GM19099 (cell line): ENCODE measurements around the gene ADAMTS7.

Experiments used
- POLR2A ChIP-seq: IDR thresholded peaks from 3 replicates; pipeline ENCODE4 v1.6.1; 2011; ENCODE audit warnings: low read depth; ENCODE audit not compliant: insufficient read length; ENCODE audit errors: extremely low read depth

Gene ADAMTS7

DNA sequence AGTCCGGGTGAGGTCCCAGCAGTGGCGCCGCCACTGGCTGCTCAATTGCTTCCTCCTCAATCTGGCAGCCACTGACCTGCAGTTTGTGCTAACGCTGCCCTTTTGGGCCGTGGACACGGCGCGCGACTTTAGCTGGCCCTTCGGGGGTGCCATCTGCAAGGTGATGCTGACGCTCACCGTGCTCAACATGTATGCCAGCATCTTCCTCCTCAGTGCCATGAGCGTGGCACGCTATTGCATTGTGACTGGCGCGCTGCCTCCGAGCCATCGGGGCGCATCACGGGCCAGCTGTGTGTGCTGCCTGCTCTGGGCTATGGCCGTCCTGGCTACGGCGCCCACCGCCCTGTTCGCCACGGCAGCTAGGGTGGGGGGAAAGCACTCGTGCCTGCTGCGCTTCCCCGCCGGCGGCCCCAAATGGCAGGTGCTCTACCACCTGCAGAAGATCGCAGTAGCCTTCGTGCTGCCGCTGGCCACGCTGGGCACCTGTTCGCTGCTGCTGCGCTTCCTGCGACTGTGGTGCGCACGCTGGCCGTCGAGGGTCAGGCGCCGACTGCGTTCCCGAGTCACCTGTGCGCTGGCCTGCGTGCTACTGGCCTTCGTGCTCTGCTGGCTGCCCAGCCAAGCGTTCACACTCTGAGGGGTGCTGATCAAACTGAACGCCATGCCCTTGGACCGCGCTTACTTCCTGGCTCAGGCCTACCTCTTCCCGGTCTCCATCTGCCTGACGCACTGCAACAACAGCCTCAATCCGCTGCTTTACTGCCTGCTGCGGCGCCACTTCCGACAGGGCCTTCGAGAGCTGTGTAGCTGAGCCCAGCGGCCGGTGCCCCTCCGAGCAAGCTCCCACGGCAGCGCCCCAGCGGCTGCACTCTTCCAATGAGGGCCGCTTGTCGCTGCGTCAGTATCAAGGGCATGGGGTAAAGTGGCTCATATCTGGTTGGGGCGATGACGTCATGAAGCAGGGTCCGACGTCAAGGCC lies 20.3 kb upstream of the ADAMTS7 start:
- TF ChIP-seq POLR2A = no peak

DNA sequence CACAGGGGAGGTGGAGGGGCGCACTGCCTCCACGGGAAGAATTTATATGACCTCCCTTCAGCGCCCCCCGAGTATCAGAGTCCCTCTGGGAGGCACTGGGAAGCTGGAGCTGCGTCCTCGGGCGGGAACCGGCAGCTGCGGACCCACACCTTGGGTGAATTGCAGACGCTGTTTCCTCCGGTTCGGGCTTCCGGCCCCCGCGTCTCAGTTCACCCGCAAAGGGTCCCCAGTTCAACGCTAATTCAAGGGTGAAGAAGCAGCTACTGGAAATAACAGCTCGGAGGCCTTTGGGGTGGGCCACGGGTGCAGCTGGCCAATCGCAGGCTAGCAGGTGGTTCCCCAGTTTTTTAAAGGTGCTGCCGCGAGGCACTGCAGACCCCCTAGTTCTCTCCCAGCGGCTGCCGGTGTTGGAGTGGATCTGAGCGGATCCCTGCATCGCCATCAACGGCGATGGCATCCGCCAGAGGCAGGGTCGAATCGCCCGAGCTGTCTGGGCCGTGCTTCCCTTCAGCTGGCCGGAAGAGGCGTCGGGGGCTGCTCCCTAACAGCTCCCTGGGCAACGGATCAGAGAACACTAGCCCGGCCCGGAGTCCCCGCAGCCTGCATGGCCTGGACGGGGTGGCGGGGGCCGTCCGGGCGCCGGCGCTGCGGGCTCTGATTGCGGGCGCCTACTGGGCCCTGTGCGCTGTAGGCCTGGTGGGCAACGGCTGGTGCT lies 19.4 kb upstream of the ADAMTS7 start:
- TF ChIP-seq POLR2A = no peak

- no peak for TF ChIP-seq POLR2A
These were observed 17.7 kb upstream of the ADAMTS7 start for GRCh38 chr15:78828920-78829319.

- TF ChIP-seq POLR2A = no peak
These were observed 11.2 kb upstream of the ADAMTS7 start for GRCh38 chr15:78822514-78822913.

GRCh38 chr15:78811825-78812183 lies 540 bp upstream of the ADAMTS7 start:
- no peak for TF ChIP-seq POLR2A

DNA sequence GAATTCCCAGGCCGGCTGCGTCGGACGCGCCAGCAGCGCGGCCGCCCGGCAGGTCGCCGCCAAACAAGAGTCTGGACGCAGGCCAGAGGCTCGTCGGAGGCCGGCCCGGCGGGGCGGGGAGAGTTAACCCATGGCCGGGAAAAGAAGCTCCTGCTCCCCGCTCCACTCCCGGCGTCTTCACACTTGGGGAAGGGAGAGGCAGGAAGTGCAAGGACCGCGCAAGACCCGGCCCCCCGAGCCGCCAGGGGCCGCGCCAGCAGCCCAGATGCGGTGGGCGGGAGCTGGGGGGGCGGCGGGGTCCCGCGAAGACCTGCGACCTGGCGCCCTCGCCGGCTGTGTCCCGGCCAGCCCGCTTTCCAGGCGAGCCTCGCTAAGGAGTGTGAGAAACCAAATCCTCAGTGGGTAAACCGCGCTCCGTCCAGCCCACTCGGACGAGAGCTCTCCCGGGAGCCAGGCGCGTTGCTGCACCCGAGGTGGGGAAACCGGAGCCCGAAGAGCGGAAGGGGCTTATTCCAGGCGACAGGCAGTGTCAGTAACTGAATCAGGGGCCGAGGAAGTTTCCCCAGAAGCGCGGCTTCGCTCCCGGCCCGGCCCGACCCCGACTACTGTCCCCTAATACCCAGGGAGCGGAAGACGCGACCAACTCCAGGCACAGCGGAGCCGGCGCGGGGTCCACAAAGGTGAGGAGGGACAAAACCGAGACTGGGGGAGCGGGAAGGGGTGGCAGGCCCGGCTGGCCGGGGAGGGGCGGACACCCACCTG lies 721 bp downstream of the ADAMTS7 start:
- TF ChIP-seq POLR2A = no peak

- no peak for TF ChIP-seq POLR2A
These were observed 1.3 kb downstream of the ADAMTS7 start for GRCh38 chr15:78810003-78810361.

GRCh38 chr15:78808550-78808949 lies 2.7 kb downstream of the ADAMTS7 start:
- TF ChIP-seq POLR2A = no peak

- TF ChIP-seq POLR2A = no peak
These were observed 3.9 kb downstream of the ADAMTS7 start for GRCh38 chr15:78807359-78807758.

DNA sequence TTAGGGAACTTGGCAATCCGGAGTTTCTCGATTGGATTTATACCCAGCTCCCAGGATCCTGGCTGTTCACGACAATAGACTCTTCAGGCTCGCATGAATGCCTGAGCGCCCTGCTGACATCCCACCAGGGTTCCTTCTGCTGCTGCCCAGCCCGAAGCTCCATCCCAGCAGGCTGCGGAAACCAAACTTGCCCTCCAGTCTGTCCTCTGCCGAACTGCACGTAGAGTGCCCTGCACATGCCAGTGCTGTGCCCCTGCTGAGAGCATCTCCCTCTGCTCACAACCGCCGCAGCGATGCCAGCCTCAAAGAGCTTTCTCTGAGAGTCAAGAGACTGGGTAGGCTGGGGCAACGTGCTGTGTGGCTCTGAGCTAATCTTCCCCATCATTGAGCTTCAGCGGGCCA lies 6.9 kb downstream of the ADAMTS7 start:
- no peak for TF ChIP-seq POLR2A

GRCh38 chr15:78800806-78801205 lies 10.5 kb downstream of the ADAMTS7 start:
- no peak for TF ChIP-seq POLR2A

- TF ChIP-seq POLR2A = no peak
These were observed 11.1 kb downstream of the ADAMTS7 start for GRCh38 chr15:78800189-78800588.

DNA sequence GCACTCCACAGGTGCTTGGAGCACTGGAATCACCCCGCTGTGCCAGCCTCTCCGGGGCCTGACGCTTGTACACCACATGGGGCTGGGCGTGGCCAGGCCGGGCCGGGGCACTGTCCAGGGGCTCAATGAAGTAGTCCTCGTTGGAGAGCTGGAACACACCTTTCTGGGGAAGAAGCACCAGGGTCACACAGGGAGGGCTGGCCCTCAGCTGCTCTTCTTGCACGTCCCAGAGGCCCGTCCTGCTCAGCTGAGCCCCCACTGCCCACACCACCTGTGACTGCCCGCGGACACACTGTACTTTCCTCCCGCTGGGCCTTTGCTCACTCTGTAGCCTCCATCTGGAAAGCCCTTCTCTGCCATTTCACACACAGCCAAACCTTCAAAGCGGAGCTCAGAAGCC lies 13.3 kb downstream of the ADAMTS7 start:
- no peak for TF ChIP-seq POLR2A

GRCh38 chr15:78796510-78796909 lies 14.8 kb downstream of the ADAMTS7 start:
- TF ChIP-seq POLR2A = no peak

DNA sequence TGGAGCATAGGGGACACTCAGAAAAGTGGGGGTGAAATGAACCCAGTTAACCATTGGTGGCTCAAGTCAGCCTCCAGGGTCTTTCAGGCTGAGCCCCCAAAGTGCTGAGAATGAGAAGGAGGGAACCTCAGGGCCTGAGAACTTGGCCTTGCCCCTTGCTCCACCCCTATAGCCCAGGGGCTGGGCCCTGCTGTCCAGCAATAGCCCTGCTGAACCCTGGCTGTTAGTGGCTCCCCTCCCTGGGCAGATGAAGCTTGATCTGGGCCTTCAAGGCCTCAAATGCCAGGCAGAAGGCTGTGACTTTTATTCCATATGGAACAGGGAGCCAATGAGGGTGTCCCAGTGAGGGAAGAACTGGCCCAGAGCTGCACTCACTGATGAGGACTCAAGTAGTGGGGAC lies 16.2 kb downstream of the ADAMTS7 start:
- no peak for TF ChIP-seq POLR2A
